Measurements from ENCODE around the gene ERG. TPM values are rescaled to one million over a fixed set of nuclear protein-coding genes. Genes with fewer than 3 reads are reported as not detected.

The ERG gene
- total and polyA plus RNA-seq, 2 of the 13 experiments (the other 11 are each of a cell fraction or from before 2014, with no cell fraction given), result not detected

DNA sequence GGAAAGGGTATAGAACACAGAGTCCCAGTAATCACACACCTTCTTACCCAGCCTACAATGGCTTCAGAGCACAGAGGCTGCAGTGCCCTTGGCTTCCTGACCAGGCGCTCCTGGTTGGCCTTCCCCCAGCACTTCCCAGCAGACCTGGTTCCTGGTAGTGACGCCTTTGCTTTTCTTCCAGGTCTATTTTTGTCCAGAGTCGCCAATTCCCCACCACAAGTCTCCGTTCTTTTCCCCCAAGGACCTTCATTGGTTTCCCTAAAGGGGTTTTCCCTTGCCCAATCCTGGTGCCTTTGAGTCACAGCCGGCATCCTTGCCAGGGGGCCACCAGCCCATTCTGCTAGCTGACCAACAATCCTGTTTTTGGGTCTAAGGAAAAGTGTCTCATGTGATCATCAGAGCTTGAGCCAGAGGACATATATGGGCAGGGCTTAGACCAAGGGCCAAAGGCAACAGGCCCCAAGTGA lies 156.7 kb downstream of the ERG start:
- ChIA-PET CTCF (ENCODE audit: low intra/inter-chr PET ratio, low total read pairs) (no interaction called here), POLR2A (no interaction called here)
- no peaks in the 10 kb centered on the region for H3K27me3 ChIP-seq (ENCODE audit: control insufficient read depth in 1 of 2, insufficient read depth in 2 of 2, low read length in 2 of 2)
- H3K4me1 ChIP-seq (ENCODE audit: insufficient read depth, low read length), result no peaks in the 10 kb centered on the region
- no peak overlapping the region for H3K4me3 ChIP-seq (replicated peaks in 1 of 3; ENCODE audit: insufficient read depth in 1 of 3, low read depth in 2 of 3, low read length in 3 of 3)
- in situ Hi-C loops (cut with HindIII; ENCODE audit: extremely low pct_ligation_motif_present, low pct_unique_long_range_greater_than_20kb) (no loop called here), intact Hi-C loops (cut with micrococcal nuclease; ENCODE audit: unreplicated experiment) (no loop called here)
- ATAC-seq (no peak), FAIRE-seq (no peak), DNase-seq (ENCODE audit: low spot score) (no peak)
- no peak for TF ChIP-seq PAF1 (CRISPR knock-in tag; IDR thresholded peaks at IDR 0.05)
- no peak for TF ChIP-seq ZNF556 (CRISPR knock-in tag; IDR thresholded peaks at IDR 0.05; ENCODE audit: borderline replicate concordance)
- TF ChIP-seq EZH2 (conservative IDR thresholded peaks at IDR 0.05; ENCODE audit: low read depth, low read length), result no peak
- no peak for TF ChIP-seq ZFP62 (CRISPR knock-in tag; IDR thresholded peaks at IDR 0.05)
- TF ChIP-seq NBN (conservative IDR thresholded peaks at IDR 0.05), result no peak
- TF ChIP-seq RFX5 (IDR thresholded peaks at IDR 0.05; ENCODE audit: low read depth, low read length), result no peak
- H3K9ac ChIP-seq (ENCODE audit: insufficient read depth, low read depth, low read length), result no peak overlapping the region
- no peaks in the 10 kb centered on the region for H4K20me1 ChIP-seq (ENCODE audit: insufficient read depth, low read length)
- H3K27ac ChIP-seq (ENCODE audit: extremely low read length, insufficient read depth, low read length), result no peak overlapping the region
- no peaks in the 10 kb centered on the region for H3K9me3 ChIP-seq (ENCODE audit: low read length)
- no TSS peak for BruUV-seq (replicated peaks)
- H3K79me2 ChIP-seq (ENCODE audit: insufficient read depth, low read length), result no peaks in the 10 kb centered on the region
- no peak overlapping the region for H3K4me2 ChIP-seq (ENCODE audit: low read depth, low read length)
- no peak overlapping the region for H2AFZ ChIP-seq (ENCODE audit: low read length)
- WGBS (ENCODE audit: low lambda C conversion rate), result 16% methylated on average over 4 of the region's 5 CpGs
- no peaks in the 10 kb centered on the region for H3K36me3 ChIP-seq (replicated peaks in 1 of 2; ENCODE audit: control insufficient read depth in 1 of 2, insufficient read depth in 2 of 2, low read length in 2 of 2)

DNA sequence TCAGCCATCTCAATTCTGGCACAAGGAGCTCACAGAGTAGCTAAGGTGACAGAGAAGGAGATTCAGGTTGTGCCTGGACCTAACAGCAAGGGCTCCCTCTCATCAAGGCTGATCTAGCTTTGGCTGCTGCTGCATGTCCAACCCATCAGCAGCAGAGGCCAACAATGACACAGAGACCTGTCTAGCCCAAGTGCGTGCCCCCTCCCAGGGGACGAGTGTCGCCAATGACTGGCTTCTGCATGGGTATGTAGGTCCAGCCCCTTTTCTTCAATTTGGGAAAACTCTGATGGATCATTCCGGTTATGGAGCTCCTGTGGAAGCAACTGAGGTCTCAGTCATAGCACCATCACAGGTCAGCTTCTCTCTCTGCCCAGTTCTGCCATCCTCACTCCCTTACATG lies 158.1 kb downstream of the ERG start:
- no peak overlapping the region for H3K27ac ChIP-seq (ENCODE audit: extremely low read length, insufficient read depth, low read length)
- TF ChIP-seq KLF13 (CRISPR knock-in tag; IDR thresholded peaks at IDR 0.05) (no peak), ZNF530 (CRISPR knock-in tag; IDR thresholded peaks at IDR 0.05; ENCODE audit: low read depth) (no peak), ZNF567 (CRISPR knock-in tag; IDR thresholded peaks at IDR 0.05; ENCODE audit: borderline replicate concordance) (no peak), RARA (CRISPR knock-in tag; IDR thresholded peaks at IDR 0.05) (no peak), NFYC (CRISPR knock-in tag; IDR thresholded peaks at IDR 0.05) (no peak), NR3C1 (CRISPR knock-in tag; IDR thresholded peaks at IDR 0.05) (no peak), ZNF766 (CRISPR knock-in tag; IDR thresholded peaks at IDR 0.05; ENCODE audit: borderline replicate concordance) (no peak), ZNF790 (CRISPR knock-in tag; IDR thresholded peaks at IDR 0.05; ENCODE audit: borderline replicate concordance) (no peak), NFE2L2 (IDR thresholded peaks at IDR 0.05; ENCODE audit: low read length) (no peak), RFXANK (CRISPR knock-in tag; IDR thresholded peaks at IDR 0.05) (no peak), SRSF4 (IDR thresholded peaks at IDR 0.05; ENCODE audit: low read depth, low read length, poor library complexity, severe bottlenecking) (no peak), KDM5B (CRISPR knock-in tag; IDR thresholded peaks at IDR 0.05; ENCODE audit: borderline replicate concordance) (no peak)
- TF ChIP-seq, protein P1, sequence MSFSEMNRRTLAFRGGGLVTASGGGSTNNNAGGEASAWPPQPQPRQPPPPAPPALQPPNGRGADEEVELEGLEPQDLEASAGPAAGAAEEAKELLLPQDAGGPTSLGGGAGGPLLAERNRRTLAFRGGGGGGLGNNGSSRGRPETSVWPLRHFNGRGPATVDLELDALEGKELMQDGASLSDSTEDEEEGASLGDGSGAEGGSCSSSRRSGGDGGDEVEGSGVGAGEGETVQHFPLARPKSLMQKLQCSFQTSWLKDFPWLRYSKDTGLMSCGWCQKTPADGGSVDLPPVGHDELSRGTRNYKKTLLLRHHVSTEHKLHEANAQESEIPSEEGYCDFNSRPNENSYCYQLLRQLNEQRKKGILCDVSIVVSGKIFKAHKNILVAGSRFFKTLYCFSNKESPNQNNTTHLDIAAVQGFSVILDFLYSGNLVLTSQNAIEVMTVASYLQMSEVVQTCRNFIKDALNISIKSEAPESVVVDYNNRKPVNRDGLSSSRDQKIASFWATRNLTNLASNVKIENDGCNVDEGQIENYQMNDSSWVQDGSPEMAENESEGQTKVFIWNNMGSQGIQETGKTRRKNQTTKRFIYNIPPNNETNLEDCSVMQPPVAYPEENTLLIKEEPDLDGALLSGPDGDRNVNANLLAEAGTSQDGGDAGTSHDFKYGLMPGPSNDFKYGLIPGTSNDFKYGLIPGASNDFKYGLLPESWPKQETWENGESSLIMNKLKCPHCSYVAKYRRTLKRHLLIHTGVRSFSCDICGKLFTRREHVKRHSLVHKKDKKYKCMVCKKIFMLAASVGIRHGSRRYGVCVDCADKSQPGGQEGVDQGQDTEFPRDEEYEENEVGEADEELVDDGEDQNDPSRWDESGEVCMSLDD (CRISPR knock-in tag; IDR thresholded peaks at IDR 0.05; ENCODE audit: borderline replicate concordance), result no peak

More for the DNA sequence above, 158.1 kb downstream of the ERG start:
- DNase-seq (ENCODE audit: low spot score), result no peak
- Histone ChIP-seq H3K4me2 (ENCODE audit: low read depth, low read length) (no peak overlapping the region), H3K9ac (ENCODE audit: insufficient read depth, low read depth, low read length) (no peak overlapping the region), H3K36me3 (replicated peaks in 1 of 2; ENCODE audit: control insufficient read depth in 1 of 2, insufficient read depth in 2 of 2, low read length in 2 of 2) (no peaks in the 10 kb centered on the region), H3K27me3 (ENCODE audit: control insufficient read depth in 1 of 2, insufficient read depth in 2 of 2, low read length in 2 of 2) (no peaks in the 10 kb centered on the region), H3K4me3 (replicated peaks in 1 of 3; ENCODE audit: insufficient read depth in 1 of 3, low read depth in 2 of 3, low read length in 3 of 3) (no peak overlapping the region), H2AFZ (ENCODE audit: low read length) (no peak overlapping the region), H4K20me1 (ENCODE audit: insufficient read depth, low read length) (no peaks in the 10 kb centered on the region), H3K9me3 (ENCODE audit: low read length) (no peaks in the 10 kb centered on the region), H3K79me2 (ENCODE audit: insufficient read depth, low read length) (no peaks in the 10 kb centered on the region), H3K4me1 (ENCODE audit: insufficient read depth, low read length) (no peaks in the 10 kb centered on the region)
- in situ Hi-C loops (cut with HindIII; ENCODE audit: extremely low pct_ligation_motif_present, low pct_unique_long_range_greater_than_20kb), result no loop called here
- FAIRE-seq, result no peak
- ATAC-seq, result no peak
- 14% methylated on average over 1 of the region's 4 CpGs for WGBS (ENCODE audit: low lambda C conversion rate)
- ChIA-PET CTCF (ENCODE audit: low intra/inter-chr PET ratio, low total read pairs) (no interaction called here), POLR2A (no interaction called here)
- no TSS peak for BruUV-seq (replicated peaks)
- intact Hi-C loops (cut with micrococcal nuclease; ENCODE audit: unreplicated experiment), result no loop called here

Data from HepG2 (cell line).